Fibroblast of skin of left biceps (primary cell): ENCODE results near the gene CFAP97D1.

ENCODE experiments used
- DNase-seq, 2 experiments: peaks; one replicate each; pipeline ENCODE4 v3.0.0-alpha.2; 2013; ENCODE audit warnings: low read depth in 2 of 2

The CFAP97D1 gene

DNA sequence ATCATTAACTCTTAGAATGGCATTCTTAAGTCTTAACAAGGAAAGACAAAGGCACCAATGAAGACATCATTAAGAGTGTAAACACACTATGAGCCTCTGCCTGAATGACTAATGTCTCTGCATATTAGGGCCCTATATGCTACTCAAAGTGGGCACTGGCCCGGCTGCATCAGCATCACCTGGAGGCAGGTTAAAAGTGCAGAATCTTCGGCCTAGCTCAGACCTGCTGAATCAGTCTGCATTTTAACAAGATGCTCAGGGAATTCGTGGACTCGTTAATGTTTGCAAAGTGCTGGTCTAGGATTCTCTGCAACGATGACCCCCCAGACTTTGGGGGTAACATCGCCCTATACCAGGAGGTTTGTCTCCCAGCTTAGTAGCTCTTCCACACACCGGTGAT, 46.0 kb downstream of the CFAP97D1 start:
- no peak for DNase-seq

DNA sequence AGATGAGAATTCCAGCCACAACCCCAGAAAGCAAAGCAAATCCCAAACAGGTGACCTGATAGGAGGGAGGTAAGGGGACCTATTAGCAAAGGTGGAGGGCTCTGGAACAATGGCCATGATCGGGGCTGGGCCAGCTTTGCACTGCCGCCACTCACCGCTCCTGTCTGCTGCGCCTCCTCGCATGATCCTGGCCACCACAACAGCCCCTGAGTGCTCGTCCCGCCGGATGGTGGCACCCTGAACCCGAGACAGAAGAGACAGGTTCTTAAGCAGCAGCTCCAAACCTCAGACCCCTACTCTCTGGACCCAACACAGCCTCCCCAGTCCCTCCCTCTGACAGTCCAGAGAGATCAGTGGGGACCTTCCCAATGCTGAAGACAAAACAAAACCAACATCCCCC, 47.4 kb downstream of the CFAP97D1 start:
- no peak for DNase-seq

DNA sequence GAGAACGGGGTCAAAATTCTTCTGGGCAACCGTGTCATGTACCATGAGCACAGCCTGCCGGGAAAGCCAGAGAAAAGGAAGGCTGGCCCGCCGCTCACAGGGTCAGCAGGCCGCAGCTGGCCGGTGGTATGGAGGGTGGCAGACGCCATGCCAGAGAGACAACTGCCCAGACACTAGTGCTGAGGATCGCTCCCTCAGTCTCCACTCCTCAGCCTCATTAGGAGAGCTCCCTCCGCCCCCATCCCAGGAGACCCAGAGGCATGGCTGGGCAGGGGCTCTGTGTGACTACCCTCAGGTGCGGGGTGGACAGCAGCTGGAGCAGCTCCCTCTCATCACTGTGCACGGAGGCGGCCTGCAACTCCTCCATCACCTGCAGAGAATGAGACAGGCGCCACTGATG, 49.5 kb downstream of the CFAP97D1 start:
- DNase-seq, result no peak

DNA sequence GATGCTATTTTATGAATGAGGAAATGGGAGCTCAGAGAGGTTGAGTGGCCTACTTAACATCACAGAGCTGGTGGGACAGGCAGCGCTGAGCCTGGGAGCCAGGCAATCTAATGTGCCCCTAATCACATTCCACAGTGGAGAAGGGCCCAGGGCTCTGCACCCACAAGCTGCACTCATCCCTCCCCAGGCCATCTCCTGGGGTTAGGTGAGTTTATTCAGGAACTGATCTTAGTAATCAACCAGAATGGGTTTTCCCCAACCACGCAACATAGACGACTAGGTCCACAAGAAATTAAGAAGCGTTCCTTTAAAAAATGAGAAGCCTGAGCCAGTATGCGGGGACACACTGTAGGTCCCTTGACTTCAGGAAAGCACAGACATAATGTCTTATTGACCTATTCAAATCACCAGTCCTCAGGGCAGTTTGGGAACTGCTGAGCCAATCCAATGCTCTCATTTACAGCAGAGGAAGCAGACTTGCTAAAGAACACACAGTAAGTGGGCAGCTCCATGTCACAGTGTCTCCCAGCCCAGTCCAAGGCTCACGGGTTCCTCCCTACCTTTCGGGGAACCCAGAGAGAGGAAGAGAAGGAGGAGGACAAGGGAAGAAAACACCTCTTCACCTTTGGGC, 50.4 kb downstream of the CFAP97D1 start:
- DNase-seq, result no peak

DNA sequence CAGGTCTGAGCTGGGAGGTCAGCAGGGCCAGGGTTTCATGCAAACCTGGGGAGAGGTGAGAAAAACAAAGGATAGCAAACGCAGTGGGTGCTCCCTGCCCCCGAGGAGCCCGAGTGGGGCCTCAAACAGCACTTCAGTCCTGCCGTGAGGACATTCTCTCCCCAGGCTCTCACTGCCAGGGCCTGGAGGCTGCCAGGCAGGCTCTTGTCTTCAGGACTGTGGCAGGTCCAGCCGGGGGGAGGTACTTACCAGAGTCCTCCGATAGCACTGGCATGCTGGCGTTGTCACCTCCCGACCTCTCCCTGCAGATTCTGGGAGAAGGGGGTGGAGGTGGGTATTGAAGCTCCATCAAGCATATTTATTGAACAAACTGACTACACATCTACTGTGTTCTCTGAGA, 51.4 kb downstream of the CFAP97D1 start:
- no peak for DNase-seq

DNA sequence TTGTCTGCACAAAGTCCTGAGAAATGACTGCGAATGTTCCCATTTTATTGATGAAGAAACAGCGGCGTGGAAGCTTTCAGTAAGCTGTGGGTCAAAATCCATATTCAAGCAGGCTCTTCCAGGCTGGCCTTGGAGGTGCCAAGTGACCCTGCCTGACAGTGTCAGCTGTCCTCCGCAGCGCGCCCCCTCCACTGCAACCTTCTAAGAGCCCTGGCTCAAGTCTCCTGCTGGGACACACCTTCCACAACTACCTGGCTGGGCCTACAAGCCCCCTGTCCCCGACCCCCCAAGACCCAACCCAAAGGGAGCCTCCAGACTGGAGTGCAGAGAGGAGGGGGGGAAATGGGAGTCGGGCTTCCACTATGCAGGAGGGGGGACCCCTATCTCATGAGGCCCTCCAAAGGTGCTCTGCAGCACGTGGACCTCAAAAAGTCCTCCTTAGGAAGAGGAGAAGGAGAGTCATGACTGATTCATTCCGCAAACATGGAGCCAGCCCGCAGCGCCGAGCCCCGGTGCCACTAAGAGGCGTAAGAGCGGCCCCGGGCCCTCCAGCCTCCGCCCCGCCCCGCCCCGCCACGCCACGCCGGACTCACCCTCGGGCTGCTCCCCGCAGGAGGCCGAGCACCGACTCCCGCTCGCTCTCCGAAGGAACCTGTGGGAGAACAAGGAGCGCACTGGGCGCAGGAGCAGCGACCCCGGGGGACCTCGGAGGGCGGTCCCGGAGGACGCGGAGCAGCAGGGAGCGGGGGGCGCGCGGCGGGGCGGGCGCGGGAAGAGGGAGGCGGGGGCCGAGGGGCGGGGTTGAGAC, 52.1 kb downstream of the CFAP97D1 start:
- peak; percentile 18 to 19 for DNase-seq

DNA sequence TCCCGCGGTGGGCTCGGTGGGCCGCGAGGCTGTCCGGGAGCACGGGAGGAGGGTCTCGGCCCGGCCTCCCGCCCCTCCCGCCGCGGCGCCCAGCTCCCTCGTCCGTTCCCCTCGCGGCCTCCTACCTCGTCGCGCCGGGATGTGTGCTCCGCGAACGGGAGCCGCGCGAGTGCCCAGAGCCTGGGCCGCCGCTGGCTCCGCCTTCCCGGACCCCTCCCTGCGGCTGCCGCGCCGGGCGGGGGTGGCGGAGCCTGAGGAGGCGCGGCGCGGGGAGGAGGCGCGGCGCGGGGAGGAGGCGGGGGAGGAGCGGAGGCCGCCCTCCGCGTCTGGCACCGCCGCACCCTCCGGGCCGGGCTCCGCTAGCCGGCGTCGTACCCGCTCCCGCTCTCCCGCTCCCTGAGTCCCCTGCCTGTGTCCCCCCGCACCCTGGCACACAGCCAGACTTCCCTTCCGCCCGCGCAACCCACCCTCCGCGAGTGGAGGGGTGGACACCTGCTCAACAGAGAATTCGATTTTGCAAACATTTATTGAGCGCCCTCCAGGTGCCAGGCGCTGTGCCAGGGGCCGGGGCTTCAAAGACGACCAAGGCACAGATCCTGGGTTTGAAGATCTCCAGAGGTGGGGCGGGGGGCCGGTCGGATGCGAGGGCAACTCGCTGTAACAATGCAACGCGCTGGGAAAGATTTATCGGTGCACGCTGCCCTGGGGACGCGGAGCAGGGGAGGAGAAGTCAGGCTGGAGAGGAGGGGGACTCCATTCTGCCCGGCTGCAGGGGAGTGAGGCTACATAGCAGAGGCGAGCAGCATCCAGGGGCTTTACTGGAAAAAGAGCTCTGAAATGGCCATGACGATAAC, 53.0 kb downstream of the CFAP97D1 start, which contains the start of gene MPP3:
Gene MPP3 (minus strand): TSS at position 171 of the 854 bp plus-strand sequence. CDS start 1,240 bp downstream, outside the sequence.
- peak; percentile 25 to 40 for DNase-seq

DNA sequence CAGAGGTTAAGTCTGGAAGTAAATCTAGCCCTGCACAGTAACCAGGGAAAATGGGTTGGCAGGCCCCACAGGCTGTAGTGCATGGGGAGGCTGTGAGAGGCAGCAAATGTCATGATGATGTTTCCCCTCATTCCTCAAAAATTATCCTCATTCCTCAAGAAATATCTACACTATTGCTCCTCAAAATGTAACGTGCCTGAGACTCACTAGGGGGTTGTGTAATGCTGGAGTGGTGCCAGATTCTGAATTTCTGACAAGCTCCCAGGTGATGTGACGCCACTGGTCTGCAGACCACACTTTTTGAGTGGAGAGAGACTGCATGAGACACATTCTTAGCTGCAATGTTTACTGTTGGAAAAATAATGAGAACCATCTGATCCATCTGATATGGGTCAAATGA, 53.9 kb downstream of the CFAP97D1 start:
- DNase-seq, result peak; percentile 63 to 64
